ENCODE data around the gene GSG1L.

Gene GSG1L

DNA sequence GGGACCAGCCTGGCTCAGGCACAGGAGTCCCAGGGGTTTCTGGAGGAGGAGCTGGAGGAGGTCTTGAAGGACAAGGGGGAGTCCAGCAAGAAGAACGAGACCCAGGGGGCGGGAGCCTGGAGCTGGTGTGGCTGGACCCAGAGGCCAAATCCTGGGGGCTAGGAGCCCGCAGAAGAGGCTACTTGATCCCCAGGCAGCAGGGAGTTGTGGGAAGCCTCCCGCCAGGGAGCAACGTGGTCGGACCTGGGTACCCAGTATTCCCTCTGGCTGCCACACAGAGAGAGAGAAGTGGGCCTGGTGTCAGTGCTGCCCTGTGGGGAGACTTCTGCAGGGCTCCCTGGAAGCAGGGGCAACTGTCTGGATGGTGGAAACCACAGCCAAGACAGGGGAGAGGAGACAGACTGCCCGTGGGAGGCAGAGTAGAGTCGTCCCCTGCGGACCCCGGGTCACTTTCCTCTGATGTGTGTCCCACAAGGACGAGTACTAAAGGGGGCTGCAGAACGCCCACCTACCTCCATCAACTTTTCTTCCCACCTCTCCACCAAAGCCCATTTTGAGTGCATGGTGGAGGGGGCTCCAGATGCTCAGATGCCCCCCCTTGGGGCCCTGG lies 160.4 kb downstream of the GSG1L start:
- ChIA-PET POLR2A (no interaction called here), CTCF (no interaction called here)
- TF ChIP-seq SP1 (IDR thresholded peaks at IDR 0.05) = no peak
- TF ChIP-seq NFRKB (IDR thresholded peaks at IDR 0.05) = no peak
- TF ChIP-seq LEF1 (IDR thresholded peaks at IDR 0.05; ENCODE audit: borderline replicate concordance) = no peak
- no peak for TF ChIP-seq HDGF (IDR thresholded peaks at IDR 0.05; ENCODE audit: borderline replicate concordance)
- no peak for TF ChIP-seq FOXM1 (IDR thresholded peaks at IDR 0.05; ENCODE audit: borderline replicate concordance)
- no peak for TF ChIP-seq CTBP1 (IDR thresholded peaks at IDR 0.05; ENCODE audit: borderline replicate concordance)
- TF ChIP-seq ARNT (IDR thresholded peaks at IDR 0.05) = no peak
- no peak for DNase-seq (ENCODE audit: extremely low spot score)

DNA sequence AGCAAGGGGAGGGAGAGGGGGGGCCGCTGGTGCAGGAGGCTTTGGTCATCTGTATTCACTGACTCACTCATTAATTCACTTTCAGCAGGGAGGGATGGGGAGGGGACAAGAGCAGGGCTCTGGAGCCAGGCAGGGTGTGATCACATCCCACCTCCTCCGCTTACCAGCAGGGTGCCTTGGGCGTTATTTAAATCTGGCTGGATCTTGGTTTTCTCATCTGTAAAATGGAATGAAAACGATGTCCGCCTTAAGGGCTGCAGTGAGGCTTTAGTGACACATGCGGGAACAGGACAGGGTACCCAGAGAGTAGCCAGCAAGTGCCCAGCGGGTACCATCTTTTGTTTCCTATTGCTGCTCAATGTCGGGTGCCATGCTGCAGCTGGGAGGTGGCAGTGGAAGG lies 161.0 kb downstream of the GSG1L start:
- no peak for DNase-seq (ENCODE audit: extremely low spot score)
- ChIA-PET POLR2A (no interaction called here), CTCF (no interaction called here)
- TF ChIP-seq FOXK2 (IDR thresholded peaks at IDR 0.05) (no peak), SP1 (IDR thresholded peaks at IDR 0.05) (no peak)

DNA sequence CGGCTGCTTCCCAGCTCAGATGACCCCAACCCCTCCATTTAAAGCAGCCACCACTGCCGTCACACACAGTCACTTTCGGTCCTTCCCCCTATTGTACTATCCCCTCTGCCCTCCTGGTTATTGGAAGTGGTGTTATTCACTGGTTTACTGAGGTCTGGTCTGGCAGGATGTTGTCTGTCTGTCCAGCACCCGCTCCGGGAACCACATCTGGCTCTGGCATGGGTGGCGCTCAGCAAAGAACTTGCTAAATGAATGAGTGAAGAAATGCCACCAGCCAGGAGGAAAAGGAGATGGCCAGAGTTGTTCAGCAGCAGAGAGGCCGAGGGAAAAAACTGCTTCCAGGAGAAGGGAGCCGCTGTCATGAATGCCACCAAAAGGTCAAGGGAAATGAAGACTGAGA lies 161.6 kb downstream of the GSG1L start:
- DNase-seq (ENCODE audit: extremely low spot score) = no peak
- ChIA-PET CTCF (no interaction called here), POLR2A (no interaction called here)

DNA sequence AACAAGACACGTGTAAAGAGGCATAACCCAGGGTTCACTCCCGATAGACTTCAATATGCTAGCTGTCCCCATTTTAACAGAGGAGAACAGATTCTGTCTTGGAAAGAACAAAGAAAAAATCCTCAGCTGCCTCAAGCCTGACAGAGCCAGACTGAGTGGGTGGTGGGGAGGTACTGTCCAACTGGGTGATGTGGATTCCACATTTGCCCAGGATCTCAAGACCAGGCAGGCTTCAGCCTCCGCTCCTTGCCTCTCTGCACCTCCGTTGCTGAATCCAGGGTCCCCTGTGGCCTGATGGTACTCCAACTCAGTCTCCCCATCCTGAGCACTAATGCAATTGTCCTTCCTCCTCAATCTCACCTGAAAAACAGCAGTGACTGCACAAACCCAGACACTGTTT lies 163.8 kb downstream of the GSG1L start:
- ChIA-PET CTCF (no interaction called here), POLR2A (no interaction called here)
- no peak for TF ChIP-seq ARNT (IDR thresholded peaks at IDR 0.05)
- no peak for TF ChIP-seq SUZ12 (IDR thresholded peaks at IDR 0.05)
- TF ChIP-seq L3MBTL2 (conservative IDR thresholded peaks at IDR 0.05) = no peak
- no peak for TF ChIP-seq TARDBP (IDR thresholded peaks at IDR 0.05)
- TF ChIP-seq ZNF384 (IDR thresholded peaks at IDR 0.05) = no peak
- no peak for TF ChIP-seq FOXK2 (IDR thresholded peaks at IDR 0.05)
- TF ChIP-seq BHLHE40 (IDR thresholded peaks at IDR 0.05; ENCODE audit: borderline replicate concordance) = no peak
- no peak for TF ChIP-seq HDGF (IDR thresholded peaks at IDR 0.05; ENCODE audit: borderline replicate concordance)
- no peak for TF ChIP-seq NFRKB (IDR thresholded peaks at IDR 0.05)
- no peak for TF ChIP-seq ELF4 (IDR thresholded peaks at IDR 0.05)
- TF ChIP-seq FOXM1 (IDR thresholded peaks at IDR 0.05; ENCODE audit: borderline replicate concordance) = no peak
- no peak for TF ChIP-seq CTBP1 (IDR thresholded peaks at IDR 0.05; ENCODE audit: borderline replicate concordance)
- no peak for TF ChIP-seq LEF1 (IDR thresholded peaks at IDR 0.05; ENCODE audit: borderline replicate concordance)
- no peak for TF ChIP-seq FOXA1 (IDR thresholded peaks at IDR 0.05)
- TF ChIP-seq, protein P1, sequence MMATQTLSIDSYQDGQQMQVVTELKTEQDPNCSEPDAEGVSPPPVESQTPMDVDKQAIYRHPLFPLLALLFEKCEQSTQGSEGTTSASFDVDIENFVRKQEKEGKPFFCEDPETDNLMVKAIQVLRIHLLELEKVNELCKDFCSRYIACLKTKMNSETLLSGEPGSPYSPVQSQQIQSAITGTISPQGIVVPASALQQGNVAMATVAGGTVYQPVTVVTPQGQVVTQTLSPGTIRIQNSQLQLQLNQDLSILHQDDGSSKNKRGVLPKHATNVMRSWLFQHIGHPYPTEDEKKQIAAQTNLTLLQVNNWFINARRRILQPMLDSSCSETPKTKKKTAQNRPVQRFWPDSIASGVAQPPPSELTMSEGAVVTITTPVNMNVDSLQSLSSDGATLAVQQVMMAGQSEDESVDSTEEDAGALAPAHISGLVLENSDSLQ (IDR thresholded peaks at IDR 0.05) = no peak
- no peak for TF ChIP-seq SP1 (IDR thresholded peaks at IDR 0.05)
- no peak for DNase-seq (ENCODE audit: extremely low spot score)

More for the DNA sequence above, 161.6 kb downstream of the GSG1L start:
- TF ChIP-seq FOXA1 (IDR thresholded peaks at IDR 0.05) = no peak
- TF ChIP-seq L3MBTL2 (conservative IDR thresholded peaks at IDR 0.05) = no peak
- TF ChIP-seq SP1 (IDR thresholded peaks at IDR 0.05) = no peak

DNA sequence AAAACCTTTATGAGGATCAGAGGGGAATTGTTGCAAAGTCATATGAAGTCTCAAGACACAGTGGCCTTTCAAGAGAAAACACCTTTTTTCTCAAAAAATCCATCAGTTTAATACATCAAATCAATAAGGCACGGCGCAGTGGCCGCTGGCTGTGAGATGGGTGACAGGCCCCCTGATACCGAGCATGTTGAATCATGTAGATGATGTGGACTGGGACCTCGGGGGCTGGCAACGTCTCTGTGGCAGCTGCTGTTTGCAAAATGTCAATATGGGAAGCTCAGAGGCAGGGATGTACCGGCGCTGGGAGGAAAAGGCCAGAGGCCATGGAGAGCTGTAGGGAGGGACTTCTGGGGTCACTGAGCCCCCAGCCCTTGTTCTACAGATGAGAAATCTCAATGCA lies 169.1 kb downstream of the GSG1L start:
- no peak for DNase-seq (ENCODE audit: extremely low spot score)
- TF ChIP-seq TARDBP (IDR thresholded peaks at IDR 0.05) (no peak), ZNF384 (IDR thresholded peaks at IDR 0.05) (no peak), SUZ12 (IDR thresholded peaks at IDR 0.05) (no peak), ELF4 (IDR thresholded peaks at IDR 0.05) (no peak), BHLHE40 (IDR thresholded peaks at IDR 0.05; ENCODE audit: borderline replicate concordance) (no peak), FOXA1 (IDR thresholded peaks at IDR 0.05) (no peak), NFRKB (IDR thresholded peaks at IDR 0.05) (no peak), FOXM1 (IDR thresholded peaks at IDR 0.05; ENCODE audit: borderline replicate concordance) (no peak), FOXK2 (IDR thresholded peaks at IDR 0.05) (no peak)
- POLR2A ChIA-PET = no interaction called here
- CTCF ChIA-PET = no interaction called here

DNA sequence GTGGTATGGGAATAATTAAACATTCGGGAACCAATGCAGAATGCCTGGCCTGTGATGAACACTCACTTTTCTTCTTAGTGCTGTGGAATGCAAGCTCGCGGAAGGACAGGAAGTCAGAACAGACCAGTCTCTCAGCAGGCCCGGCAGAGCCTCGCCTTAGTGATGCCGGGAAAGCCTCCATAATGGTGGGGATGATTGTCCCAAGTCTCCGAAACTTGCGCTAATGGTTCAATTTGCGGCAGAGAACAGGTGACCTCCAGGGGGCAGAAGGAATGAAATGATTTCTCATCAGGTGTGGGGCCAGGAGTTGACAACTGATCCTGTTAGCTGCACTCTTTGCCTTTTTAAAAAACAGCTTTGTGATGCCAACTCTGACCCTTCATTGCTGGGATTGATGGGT lies 170.6 kb downstream of the GSG1L start:
- ChIA-PET POLR2A (no interaction called here), CTCF (no interaction called here)
- TF ChIP-seq L3MBTL2 (conservative IDR thresholded peaks at IDR 0.05) = no peak
- no peak for TF ChIP-seq ARNT (IDR thresholded peaks at IDR 0.05)
- TF ChIP-seq SP1 (IDR thresholded peaks at IDR 0.05) = no peak
- TF ChIP-seq TARDBP (IDR thresholded peaks at IDR 0.05) = no peak
- TF ChIP-seq FOXA1 (IDR thresholded peaks at IDR 0.05) = no peak
- TF ChIP-seq FOXK2 (IDR thresholded peaks at IDR 0.05) = no peak
- no peak for TF ChIP-seq SUZ12 (IDR thresholded peaks at IDR 0.05)
- no peak for TF ChIP-seq NFRKB (IDR thresholded peaks at IDR 0.05)
- no peak for TF ChIP-seq FOXM1 (IDR thresholded peaks at IDR 0.05; ENCODE audit: borderline replicate concordance)
- TF ChIP-seq ELF4 (IDR thresholded peaks at IDR 0.05) = no peak
- TF ChIP-seq ZNF384 (IDR thresholded peaks at IDR 0.05) = no peak
- DNase-seq (ENCODE audit: extremely low spot score) = no peak

DNA sequence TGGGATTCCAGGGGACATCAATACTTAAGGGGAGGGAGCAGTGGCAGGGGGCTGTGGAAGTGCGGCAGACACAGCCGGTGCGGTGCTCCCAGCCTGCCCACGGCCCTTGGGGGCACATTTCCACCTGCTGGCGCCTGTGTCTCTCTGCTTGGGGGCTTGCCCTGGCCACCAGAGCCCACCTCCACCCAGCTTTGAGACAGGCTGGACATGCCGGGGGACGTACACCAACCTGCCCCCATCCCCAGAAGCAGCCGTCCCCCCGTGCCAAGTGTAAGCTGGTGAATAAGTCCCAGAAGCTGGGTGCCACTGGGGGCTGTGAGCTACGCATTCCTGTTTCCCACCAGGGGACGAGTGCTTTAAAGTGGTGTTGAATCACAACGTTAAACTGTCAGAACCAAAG lies 172.6 kb downstream of the GSG1L start:
- ChIA-PET POLR2A (no interaction called here), CTCF (no interaction called here)
- no peak for DNase-seq (ENCODE audit: extremely low spot score)
- TF ChIP-seq LEF1 (IDR thresholded peaks at IDR 0.05; ENCODE audit: borderline replicate concordance) = no peak
- TF ChIP-seq ZNF384 (IDR thresholded peaks at IDR 0.05) = no peak
- no peak for TF ChIP-seq FOXA1 (IDR thresholded peaks at IDR 0.05)
- TF ChIP-seq ELF4 (IDR thresholded peaks at IDR 0.05) = no peak
- no peak for TF ChIP-seq L3MBTL2 (conservative IDR thresholded peaks at IDR 0.05)
- TF ChIP-seq SUZ12 (IDR thresholded peaks at IDR 0.05) = no peak
- TF ChIP-seq ARNT (IDR thresholded peaks at IDR 0.05) = no peak
- TF ChIP-seq TARDBP (IDR thresholded peaks at IDR 0.05) = no peak
- no peak for TF ChIP-seq SP1 (IDR thresholded peaks at IDR 0.05)
- TF ChIP-seq BHLHE40 (IDR thresholded peaks at IDR 0.05; ENCODE audit: borderline replicate concordance) = no peak
- TF ChIP-seq FOXK2 (IDR thresholded peaks at IDR 0.05) = no peak

DNA sequence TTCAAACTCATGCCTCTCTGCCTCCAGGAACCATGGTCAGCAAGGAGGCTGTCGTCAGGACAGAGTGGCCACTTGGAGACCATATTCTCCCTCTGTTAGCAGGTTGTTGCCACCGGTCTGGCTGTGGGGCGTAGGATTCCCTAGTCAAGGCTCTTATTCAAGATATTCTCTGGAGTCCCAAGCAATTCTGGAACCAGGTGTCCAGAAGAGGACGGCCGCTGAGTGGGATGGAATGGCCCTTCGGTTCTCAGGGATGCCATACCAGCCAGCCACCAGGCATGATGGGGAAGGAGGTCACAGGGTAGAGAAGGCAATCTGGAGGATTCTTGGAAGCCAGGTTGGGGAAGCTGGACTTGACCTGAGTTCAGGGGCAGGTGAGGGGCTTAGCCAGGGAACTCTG lies 173.5 kb downstream of the GSG1L start:
- POLR2A ChIA-PET = no interaction called here
- CTCF ChIA-PET = no interaction called here
- TF ChIP-seq BHLHE40 (IDR thresholded peaks at IDR 0.05; ENCODE audit: borderline replicate concordance) (no peak), ELF4 (IDR thresholded peaks at IDR 0.05) (no peak), ZNF384 (IDR thresholded peaks at IDR 0.05) (no peak), CTBP1 (IDR thresholded peaks at IDR 0.05; ENCODE audit: borderline replicate concordance) (no peak), TARDBP (IDR thresholded peaks at IDR 0.05) (no peak), L3MBTL2 (conservative IDR thresholded peaks at IDR 0.05) (no peak), FOXK2 (IDR thresholded peaks at IDR 0.05) (no peak), ARNT (IDR thresholded peaks at IDR 0.05) (no peak), FOXA1 (IDR thresholded peaks at IDR 0.05) (no peak), LEF1 (IDR thresholded peaks at IDR 0.05; ENCODE audit: borderline replicate concordance) (no peak)
- TF ChIP-seq, protein P1 (IDR thresholded peaks at IDR 0.05) = no peak
- DNase-seq (ENCODE audit: extremely low spot score) = no peak
